ENCODE data around the gene FUT7. TPM values are rescaled to one million over a fixed set of nuclear protein-coding genes. Genes with fewer than 3 reads are reported as not detected.

FUT7 gene
- total RNA-seq, 4 donors from 2014 or later = 0.19 to 3.6 (median 0.31) TPM; not detected in 1

DNA sequence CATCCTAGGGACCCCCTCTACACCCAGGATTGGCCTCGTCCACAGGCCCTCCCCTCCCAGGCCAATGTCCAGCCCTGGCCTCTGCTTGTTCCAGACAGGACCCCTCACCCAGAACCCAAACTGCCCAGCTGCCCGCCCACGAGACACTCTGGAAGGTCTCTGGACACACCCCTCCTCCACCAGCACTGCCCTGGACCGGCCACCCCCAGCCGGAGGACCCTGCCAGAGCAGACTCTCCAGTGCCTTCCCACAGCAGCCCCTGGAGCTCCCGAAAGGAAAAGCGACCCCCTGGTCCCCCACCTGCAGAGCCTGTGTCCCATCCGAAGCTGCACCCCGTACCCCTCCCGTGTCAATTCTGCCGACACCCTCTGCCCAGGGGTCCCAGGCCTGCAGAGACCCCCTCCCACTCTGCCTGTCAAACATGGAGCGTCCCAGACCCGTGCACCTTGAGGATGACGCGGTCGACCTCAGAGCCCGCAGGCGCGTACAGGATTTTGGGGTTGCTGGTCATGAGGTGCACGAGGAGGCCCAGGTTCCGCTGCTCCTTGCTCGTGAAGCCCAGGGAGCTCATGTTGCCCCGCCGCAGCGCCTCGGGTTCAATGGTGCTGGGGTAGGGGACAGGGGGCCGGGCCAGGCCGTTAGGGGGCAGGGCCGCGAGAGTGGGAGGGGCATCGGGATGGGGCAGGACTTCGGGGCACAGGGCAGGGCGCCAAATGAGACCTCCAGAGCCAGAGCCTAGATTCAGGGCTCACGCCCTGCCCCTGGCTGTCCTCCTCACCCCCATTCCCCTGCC, 11.8 kb downstream of the FUT7 start:
- TF ChIP-seq, protein P1, sequence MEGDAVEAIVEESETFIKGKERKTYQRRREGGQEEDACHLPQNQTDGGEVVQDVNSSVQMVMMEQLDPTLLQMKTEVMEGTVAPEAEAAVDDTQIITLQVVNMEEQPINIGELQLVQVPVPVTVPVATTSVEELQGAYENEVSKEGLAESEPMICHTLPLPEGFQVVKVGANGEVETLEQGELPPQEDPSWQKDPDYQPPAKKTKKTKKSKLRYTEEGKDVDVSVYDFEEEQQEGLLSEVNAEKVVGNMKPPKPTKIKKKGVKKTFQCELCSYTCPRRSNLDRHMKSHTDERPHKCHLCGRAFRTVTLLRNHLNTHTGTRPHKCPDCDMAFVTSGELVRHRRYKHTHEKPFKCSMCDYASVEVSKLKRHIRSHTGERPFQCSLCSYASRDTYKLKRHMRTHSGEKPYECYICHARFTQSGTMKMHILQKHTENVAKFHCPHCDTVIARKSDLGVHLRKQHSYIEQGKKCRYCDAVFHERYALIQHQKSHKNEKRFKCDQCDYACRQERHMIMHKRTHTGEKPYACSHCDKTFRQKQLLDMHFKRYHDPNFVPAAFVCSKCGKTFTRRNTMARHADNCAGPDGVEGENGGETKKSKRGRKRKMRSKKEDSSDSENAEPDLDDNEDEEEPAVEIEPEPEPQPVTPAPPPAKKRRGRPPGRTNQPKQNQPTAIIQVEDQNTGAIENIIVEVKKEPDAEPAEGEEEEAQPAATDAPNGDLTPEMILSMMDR (IDR thresholded peaks at IDR 0.05) = no peak
- ATAC-seq (ENCODE audit: low FRiP score) = no peak
- no peak for DNase-seq (ENCODE audit: low spot score)

GRCh38 chr9:137018761-137019559, 12.9 kb downstream of the FUT7 start:
- DNase-seq (ENCODE audit: low spot score) (no peak), ATAC-seq (ENCODE audit: low FRiP score) (no peak)
- TF ChIP-seq, protein P1 (IDR thresholded peaks at IDR 0.05) = no peak

DNA sequence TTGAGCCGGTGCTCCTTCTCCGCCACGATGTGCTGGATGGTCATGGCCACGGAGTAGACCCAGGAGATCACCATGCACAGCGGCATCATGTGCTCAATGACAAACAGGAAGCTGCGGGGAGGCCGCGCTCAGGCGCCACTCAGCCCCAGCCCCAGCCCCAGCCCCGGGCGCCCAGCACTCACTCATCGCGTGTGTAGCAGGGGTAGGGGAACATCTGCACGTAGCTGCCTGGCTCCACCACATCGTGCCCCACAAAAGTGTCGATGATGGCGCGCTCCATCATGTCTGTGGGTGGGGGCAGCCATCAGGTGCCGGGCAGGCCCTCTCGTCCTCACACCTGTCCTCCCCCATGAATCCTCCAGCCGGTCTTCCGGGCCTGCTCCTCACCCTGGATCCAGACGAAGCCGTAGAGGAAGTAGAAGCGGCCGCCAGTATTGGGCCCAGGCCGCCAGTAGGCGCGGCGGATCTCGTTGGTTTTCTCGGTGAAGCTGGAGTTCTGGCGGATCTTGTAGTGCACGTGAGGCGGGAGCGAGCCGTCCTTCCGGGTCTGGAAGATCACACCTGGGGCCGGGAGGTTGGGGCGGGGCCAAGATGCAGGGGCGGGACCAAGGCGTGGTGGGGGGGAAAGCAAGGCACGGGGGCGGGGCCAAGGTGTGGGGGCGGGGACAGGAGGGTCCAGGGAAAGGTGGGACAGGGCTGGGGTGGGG, 13.9 kb downstream of the FUT7 start:
- DNase-seq (ENCODE audit: low spot score) (no peak), ATAC-seq (ENCODE audit: low FRiP score) (no peak)
- TF ChIP-seq, protein P1 (IDR thresholded peaks at IDR 0.05) = no peak

DNA sequence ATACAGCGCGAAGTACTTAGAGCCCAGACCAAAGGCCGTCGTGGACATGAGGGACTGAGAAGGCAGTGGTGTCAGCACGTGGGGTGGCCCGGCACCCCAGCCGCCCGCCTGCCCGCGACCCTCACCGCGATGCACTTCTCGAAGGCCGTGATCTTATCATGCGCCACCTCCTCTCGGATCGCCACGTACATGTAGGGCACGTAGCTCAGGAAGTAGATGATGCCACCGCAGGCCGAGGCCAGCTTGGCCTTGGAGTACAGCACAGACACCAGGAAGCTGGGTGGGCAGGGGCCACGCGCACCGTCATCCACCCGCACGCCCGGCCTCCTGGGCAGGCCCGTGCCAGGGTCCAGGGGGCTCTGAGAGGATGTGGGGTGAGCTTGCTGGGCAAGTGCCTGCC, 14.8 kb downstream of the FUT7 start:
- no peak for DNase-seq (ENCODE audit: low spot score)
- ATAC-seq (ENCODE audit: low FRiP score) = no peak
- TF ChIP-seq, protein P1 (IDR thresholded peaks at IDR 0.05) = no peak

DNA sequence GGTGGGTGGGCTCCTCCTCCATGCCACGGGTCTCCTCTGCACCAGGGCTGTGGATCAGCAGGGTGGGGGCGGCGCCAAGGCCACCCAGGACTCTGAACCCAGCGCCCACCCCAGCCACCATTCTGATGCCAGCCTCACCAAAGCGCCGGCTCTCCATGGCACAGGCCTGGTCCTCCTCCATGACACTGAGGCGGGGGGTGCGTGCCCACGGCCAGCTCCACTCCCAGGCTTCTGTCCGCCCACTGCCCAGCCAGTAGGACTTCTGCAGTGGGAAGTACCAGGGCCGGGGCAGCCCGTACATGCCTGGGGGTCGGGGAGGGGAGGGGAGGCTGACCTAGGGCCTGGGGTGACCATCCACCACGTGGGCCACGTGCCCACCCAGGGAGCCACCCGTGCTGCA, 15.5 kb downstream of the FUT7 start:
- DNase-seq (ENCODE audit: low spot score) = no peak
- ATAC-seq (ENCODE audit: low FRiP score) = no peak
- TF ChIP-seq, protein P1 (IDR thresholded peaks at IDR 0.05) = no peak

DNA sequence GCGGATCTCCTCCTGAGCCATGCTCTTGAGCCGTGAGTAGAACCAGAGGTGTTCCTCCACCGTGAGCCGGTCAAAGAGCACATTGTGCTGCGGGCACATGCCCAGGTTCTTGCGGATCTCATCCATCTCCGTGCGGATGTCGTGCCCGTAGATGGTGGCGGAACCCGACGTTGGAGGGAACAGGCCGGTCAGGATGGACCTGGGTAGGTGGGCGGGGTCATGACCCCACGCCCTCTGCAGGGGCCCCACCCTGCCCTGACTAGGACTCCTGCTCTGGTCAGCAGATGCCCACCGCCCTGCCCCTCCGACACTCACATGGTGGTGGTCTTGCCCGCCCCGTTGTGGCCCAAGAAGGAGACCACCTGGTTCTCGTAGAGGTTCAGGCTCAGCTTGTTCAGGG, 15.9 kb downstream of the FUT7 start:
- DNase-seq (ENCODE audit: low spot score) (no peak), ATAC-seq (ENCODE audit: low FRiP score) (no peak)
- TF ChIP-seq, protein P1 (IDR thresholded peaks at IDR 0.05) = no peak
